ENCODE data around the gene CTNNA3. TPM values are rescaled to one million over a fixed set of nuclear protein-coding genes. Genes with fewer than 3 reads are reported as not detected.

CTNNA3 gene
- total RNA-seq, 4 donors from 2014 or later = 1.2 to 7.1 (median 1.3) TPM

GRCh38 chr10:66455304-66455703 lies 1240.7 kb downstream of the CTNNA3 start:
- DNase-seq (ENCODE audit: low spot score) (no peak), ATAC-seq (ENCODE audit: low FRiP score) (no peak)
- TF ChIP-seq, protein P1, sequence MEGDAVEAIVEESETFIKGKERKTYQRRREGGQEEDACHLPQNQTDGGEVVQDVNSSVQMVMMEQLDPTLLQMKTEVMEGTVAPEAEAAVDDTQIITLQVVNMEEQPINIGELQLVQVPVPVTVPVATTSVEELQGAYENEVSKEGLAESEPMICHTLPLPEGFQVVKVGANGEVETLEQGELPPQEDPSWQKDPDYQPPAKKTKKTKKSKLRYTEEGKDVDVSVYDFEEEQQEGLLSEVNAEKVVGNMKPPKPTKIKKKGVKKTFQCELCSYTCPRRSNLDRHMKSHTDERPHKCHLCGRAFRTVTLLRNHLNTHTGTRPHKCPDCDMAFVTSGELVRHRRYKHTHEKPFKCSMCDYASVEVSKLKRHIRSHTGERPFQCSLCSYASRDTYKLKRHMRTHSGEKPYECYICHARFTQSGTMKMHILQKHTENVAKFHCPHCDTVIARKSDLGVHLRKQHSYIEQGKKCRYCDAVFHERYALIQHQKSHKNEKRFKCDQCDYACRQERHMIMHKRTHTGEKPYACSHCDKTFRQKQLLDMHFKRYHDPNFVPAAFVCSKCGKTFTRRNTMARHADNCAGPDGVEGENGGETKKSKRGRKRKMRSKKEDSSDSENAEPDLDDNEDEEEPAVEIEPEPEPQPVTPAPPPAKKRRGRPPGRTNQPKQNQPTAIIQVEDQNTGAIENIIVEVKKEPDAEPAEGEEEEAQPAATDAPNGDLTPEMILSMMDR (IDR thresholded peaks at IDR 0.05) = no peak

DNA sequence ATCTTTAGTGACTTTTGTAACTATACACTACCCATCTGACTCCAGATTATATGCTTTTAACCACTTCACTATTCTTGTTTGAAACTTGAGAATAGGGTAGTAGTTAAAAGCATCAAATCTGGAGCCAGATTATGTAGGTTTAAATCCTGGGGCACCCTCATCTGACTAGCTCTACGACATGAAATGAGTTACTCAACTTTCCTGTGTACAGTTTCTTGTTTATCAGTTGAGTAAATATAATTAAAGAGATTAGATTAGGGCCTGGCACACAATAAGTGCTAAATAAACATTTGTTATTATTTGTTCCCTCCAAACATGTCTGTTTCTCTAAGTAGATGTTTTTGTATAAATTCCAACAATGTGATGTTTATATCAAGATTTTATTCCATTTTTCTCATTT lies 1255.4 kb downstream of the CTNNA3 start:
- ATAC-seq (ENCODE audit: low FRiP score) = no peak
- TF ChIP-seq, protein P1 (IDR thresholded peaks at IDR 0.05) = no peak
- no peak for DNase-seq (ENCODE audit: low spot score)

GRCh38 chr10:66414943-66415342 lies 1281.1 kb downstream of the CTNNA3 start:
- DNase-seq (ENCODE audit: low spot score) = no peak
- no peak for ATAC-seq (ENCODE audit: low FRiP score)
- TF ChIP-seq, protein P1 (IDR thresholded peaks at IDR 0.05) = no peak

GRCh38 chr10:66405566-66405965 lies 1290.4 kb downstream of the CTNNA3 start:
- TF ChIP-seq, protein P1 (IDR thresholded peaks at IDR 0.05) = no peak
- ATAC-seq (ENCODE audit: low FRiP score) (no peak), DNase-seq (ENCODE audit: low spot score) (no peak)

GRCh38 chr10:66398669-66399068 lies 1297.3 kb downstream of the CTNNA3 start:
- ATAC-seq (ENCODE audit: low FRiP score) (no peak), DNase-seq (ENCODE audit: low spot score) (no peak)
- TF ChIP-seq, protein P1 (IDR thresholded peaks at IDR 0.05) = no peak

GRCh38 chr10:66394342-66395063 lies 1301.5 kb downstream of the CTNNA3 start:
- ATAC-seq (ENCODE audit: low FRiP score) (no peak), DNase-seq (ENCODE audit: low spot score) (no peak)
- TF ChIP-seq, protein P1 (IDR thresholded peaks at IDR 0.05) = no peak

DNA sequence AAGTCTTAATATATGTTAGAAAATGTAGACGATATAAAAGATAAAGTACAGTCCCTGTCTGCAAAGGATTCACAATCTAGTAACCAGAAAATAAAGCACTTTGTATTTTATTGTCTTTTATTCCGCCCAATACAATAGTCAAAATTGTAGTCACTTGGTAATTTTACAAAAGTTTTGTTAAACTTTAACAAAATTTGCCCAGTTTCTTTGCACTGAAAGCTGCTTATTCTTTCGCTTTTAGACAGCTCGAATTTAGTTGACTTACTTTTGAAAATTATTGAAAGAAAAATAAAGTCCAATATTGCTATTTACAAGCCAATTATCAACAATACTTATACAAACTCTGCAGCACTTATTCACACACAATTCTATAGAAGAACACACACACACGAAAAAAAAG lies 1305.1 kb downstream of the CTNNA3 start:
- no peak for DNase-seq (ENCODE audit: low spot score)
- TF ChIP-seq, protein P1 (IDR thresholded peaks at IDR 0.05) = no peak
- ATAC-seq (ENCODE audit: low FRiP score) = no peak

Measured in omental fat pad (tissue), 4 donors.